Pancreas (tissue), 10 donors: ENCODE measurements around the gene IL4R. TPM values are rescaled to one million over a fixed set of nuclear protein-coding genes. Genes with fewer than 3 reads are reported as not detected.

Experiments
- ATAC-seq, 4 donors: fragments of 200-7000 bp; cut with Tn5 transposase; one replicate each; pipeline versions ENCODE4 v1.8.0 to v1.9.1; 2020; ENCODE audit warnings: mild to moderate bottlenecking in 4 of 4, moderate library complexity in 4 of 4
- DNase-seq, 6 donors: peaks; one replicate each; pipeline ENCODE4 v3.0.0-alpha.2; 2020
- FAIRE-seq: peaks from 2 replicates; lab custom pipeline; 2012; peaks lifted over from hg19 to GRCh38; lab: Jason Lieb, UNC
- H3K27ac ChIP-seq, 4 donors: fragments of 200-600 bp; sonication (generic); 1 replicate in 3 of 4; 2 replicates in 1 of 4; pipeline versions ENCODE4 v1.5.0 to v1.8.0; 2020
- H3K27me3 ChIP-seq, 4 donors: fragments of 200-600 bp; one replicate each; pipeline ENCODE4 v1.8.0; 2021
- H3K36me3 ChIP-seq, 3 donors: fragments of 200-600 bp; sonication (generic) in 1 of 3; one replicate each; pipeline versions ENCODE4 v1.5.0 to v1.8.0; 2020 to 2021
- H3K4me1 ChIP-seq, 3 donors: fragments of 200-600 bp; one replicate each; pipeline ENCODE4 v1.8.0; 2021
- H3K4me3 ChIP-seq, 4 donors: fragments of 200-600 bp; sonication (generic) in 2 of 4; one replicate each; pipeline versions ENCODE4 v1.5.0 to v1.8.0; 2020 to 2021
- H3K9me3 ChIP-seq, 4 donors: fragments of 200-600 bp; one replicate each; pipeline ENCODE4 v1.8.0; 2021
- CTCF ChIP-seq, 4 donors: fragments of 200-600 bp; sonication (generic) in 3 of 4; IDR thresholded peaks; one replicate each; pipeline versions ENCODE4 v1.5.0 to v1.8.0; 2021; ENCODE audit warnings: antibody characterized with exemption in 4 of 4
- WGBS, 2 donors: extraction: QIAGEN DNeasy Blood & Tissue Kit; methylation state at CpG; one replicate each; pipeline ENCODE4 v1.1.7; 2013; 5-methylcytosine and 5-hydroxymethylcytosine counted together
- intact Hi-C, 3 donors: fragments of 100-400 bp; cut with DNase I; formaldehyde crosslinking; loops; one replicate each; pipeline versions ENCODE4 v1.11.1 to v1.14.2; 2022
- polyA plus RNA-seq, 2 donors: library from polyadenylated mRNA; stranded (reverse); fragments of 200-250 nt; gene quantifications; one replicate each; pipeline ENCODE4 v1.2.3, GENCODE V29; 2013
- total RNA-seq, 6 donors: library from RNA; stranded (reverse); fragmentation: NEBNext Ultra II Directional in 4 of 6; extraction: Animal tissue kit (Norgen Biotek cat#: 25700) in 4 of 6; gene quantifications; one replicate each; pipeline versions ENCODE4 v1.2.1 to v1.2.4, GENCODE V29; 2021 to 2023
- donor health status: healthy with polysubstance abuse.
- donor health status: DM: no; HTN: no; CAD: no; lungs with moderate emphysema.
- donor health status: DM: no; HTN: no; CAD: no.
- donor health status: control.
- donor health status: control.
- donor health status: Bipolar disorder and iron deficiency.
- donor health status: DM: yes; HTN: yes; CAD: no.
- donor health status: DM: no; HTN: no; CAD: no.
- donor health status: DM: no; HTN: no; CAD: no.
- donor health status: DM: yes; HTN: yes; CAD: no.

Gene IL4R
- total and polyA plus RNA-seq, 8 donors = 16.0 to 58.7 (median 30.3) TPM

- H3K4me1 ChIP-seq = no peaks in the 10 kb centered on the region
- no peaks in the 10 kb centered on the region for H3K27me3 ChIP-seq
- intact Hi-C loops = no loop called here
- FAIRE-seq (no peak), ATAC-seq (no peak), DNase-seq (no peak)
- H3K27ac ChIP-seq = no peak overlapping the region
- TF ChIP-seq CTCF (IDR thresholded peaks at IDR 0.05) = no peak
- no peaks in the 10 kb centered on the region for H3K9me3 ChIP-seq
- WGBS, 2 donors = 46 to 65% methylated on average over 4 of the region's 4 CpGs
- H3K4me3 ChIP-seq = no peak overlapping the region
- no peaks in the 10 kb centered on the region for H3K36me3 ChIP-seq
These were observed 64.1 kb downstream of the IL4R start for GRCh38 chr16:27377666-27378485.

- Histone ChIP-seq H3K36me3 (no peaks in the 10 kb centered on the region), H3K4me3 (no peak overlapping the region), H3K4me1 (no peaks in the 10 kb centered on the region), H3K27me3 (no peaks in the 10 kb centered on the region), H3K27ac (no peak overlapping the region), H3K9me3 (no peaks in the 10 kb centered on the region)
- FAIRE-seq (no peak), ATAC-seq (no peak), DNase-seq (no peak)
- WGBS, 2 donors = 50 to 51% methylated on average over 11 of the region's 11 CpGs
- intact Hi-C loops = no loop called here
- no peak for TF ChIP-seq CTCF (IDR thresholded peaks at IDR 0.05)
These were observed 65.2 kb downstream of the IL4R start for GRCh38 chr16:27378871-27379481.

- H3K36me3 ChIP-seq = no peaks in the 10 kb centered on the region
- no peaks in the 10 kb centered on the region for H3K4me1 ChIP-seq
- WGBS, 2 donors = 76 to 87% methylated on average over 9 of the region's 9 CpGs
- no peak overlapping the region for H3K27ac ChIP-seq
- no peaks in the 10 kb centered on the region for H3K9me3 ChIP-seq
- no peak for FAIRE-seq
- no peak for DNase-seq
- TF ChIP-seq CTCF (IDR thresholded peaks at IDR 0.05) = no peak
- intact Hi-C loops = no loop called here
- ATAC-seq = no peak
- no peaks in the 10 kb centered on the region for H3K27me3 ChIP-seq
- no peak overlapping the region for H3K4me3 ChIP-seq
These were observed 66.1 kb downstream of the IL4R start for GRCh38 chr16:27379919-27380318.

- Histone ChIP-seq H3K9me3 (no peaks in the 10 kb centered on the region), H3K4me1 (no peaks in the 10 kb centered on the region), H3K4me3 (no peak overlapping the region), H3K36me3 (no peaks in the 10 kb centered on the region), H3K27me3 (no peaks in the 10 kb centered on the region), H3K27ac (no peak overlapping the region)
- DNase-seq (no peak), FAIRE-seq (no peak), ATAC-seq (no peak)
- intact Hi-C loops = no loop called here
- TF ChIP-seq CTCF (IDR thresholded peaks at IDR 0.05) = no peak
These were observed 67.5 kb downstream of the IL4R start for GRCh38 chr16:27381236-27381635.
